Measurements from ENCODE around the gene GMPPA.

- TF ChIP-seq ZNF274 (IDR thresholded peaks at IDR 0.05; ENCODE audit: low read depth, low read length) (no peak), SUZ12 (IDR thresholded peaks at IDR 0.05; ENCODE audit: extremely low read depth, insufficient read depth, insufficient read length) (no peak)
Measured at GRCh38 chr2:219553463-219553963, 54.8 kb downstream of the GMPPA start.
